Thyroid gland (tissue), 4 donors: ENCODE results near the gene SRBD1.

Experiments
- CTCF ChIP-seq, 6 experiments: fragments of 200-600 bp in 3 of 6; fragments of 450-650 bp in 3 of 6; sonication (generic) in 3 of 6; IDR thresholded peaks; one replicate each; pipeline ENCODE4 v1.5.1; 2016 to 2019; ENCODE audit warnings: antibody characterized with exemption in 6 of 6, mild to moderate bottlenecking in 2 of 6, inconsistent platforms in 1 of 6, moderate library complexity in 1 of 6
- POLR2A ChIP-seq, 2 donors: fragments of 450-650 bp; IDR thresholded peaks; one replicate each; pipeline ENCODE4 v1.6.1; 2017; ENCODE audit warnings: antibody characterized with exemption in 2 of 2, mild to moderate bottlenecking in 2 of 2, moderate library complexity in 1 of 2

- TF ChIP-seq CTCF (IDR thresholded peaks at IDR 0.05): no peak
- no peak for TF ChIP-seq POLR2A (IDR thresholded peaks at IDR 0.05)
These were observed 33.6 kb downstream of the SRBD1 start for GRCh38 chr2:45577441-45577840.
